Smooth muscle cell (in vitro differentiated cells): ENCODE results near the gene TBX6. TPM values are rescaled to one million over a fixed set of nuclear protein-coding genes. Genes with fewer than 3 reads are reported as not detected.

Source experiments
- DNase-seq: peaks from one replicate; lab custom pipeline; 2025; ENCODE audit not compliant: unreplicated experiment; lab: John Stamatoyannopoulos, UW
- H2AFZ ChIP-seq: fragments of 200-600 bp; sonication (generic); 2 replicates; pipeline ENCODE4 v1.6.0; 2016; ENCODE audit warnings: antibody characterized with exemption, low read depth, mild to moderate bottlenecking
- H3F3A ChIP-seq: fragments of 200-600 bp; sonication (generic); 2 replicates; pipeline ENCODE4 v1.6.0; 2017; ENCODE audit warnings: antibody characterized with exemption, low read depth
- H3K27ac ChIP-seq: fragments of 200-600 bp; sonication (generic); 2 replicates; pipeline ENCODE4 v1.5.1; 2016; ENCODE audit warnings: low read depth, mild to moderate bottlenecking
- H3K27me3 ChIP-seq: fragments of 200-600 bp; sonication (generic); 2 replicates; pipeline ENCODE4 v1.6.1; 2016; ENCODE audit warnings: low read depth, mild to moderate bottlenecking
- H3K36me3 ChIP-seq: fragments of 200-600 bp; sonication (generic); 2 replicates; pipeline ENCODE4 v1.5.1; 2016; ENCODE audit warnings: low read depth
- H3K4me1 ChIP-seq: fragments of 200-600 bp; sonication (generic); 2 replicates; pipeline ENCODE4 v1.5.1; 2016; ENCODE audit warnings: low read depth
- H3K4me2 ChIP-seq: fragments of 200-600 bp; sonication (generic); 2 replicates; pipeline ENCODE4 v1.6.0; 2016; ENCODE audit warnings: mild to moderate bottlenecking
- H3K4me3 ChIP-seq: fragments of 200-600 bp; sonication (generic); 2 replicates; pipeline ENCODE4 v1.5.1; 2016; ENCODE audit warnings: mild to moderate bottlenecking
- H3K79me2 ChIP-seq: fragments of 200-600 bp; sonication (generic); 2 replicates; pipeline ENCODE4 v1.6.0; 2016; ENCODE audit warnings: low read depth, mild to moderate bottlenecking
- H3K9ac ChIP-seq: fragments of 200-600 bp; sonication (generic); 2 replicates; pipeline ENCODE4 v1.6.0; 2016; ENCODE audit warnings: low read depth
- H3K9me3 ChIP-seq: fragments of 200-600 bp; sonication (generic); replicated peaks from 2 replicates; pipeline ENCODE4 v1.5.1; 2016; ENCODE audit warnings: low read depth
- H4K20me1 ChIP-seq: fragments of 200-600 bp; sonication (generic); 2 replicates; pipeline ENCODE4 v1.6.0; 2016; ENCODE audit warnings: low read depth
- CTCF ChIP-seq: fragments of 200-600 bp; sonication (generic); IDR thresholded peaks from 2 replicates; pipeline ENCODE4 v1.5.1; 2017; ENCODE audit warnings: borderline replicate concordance, mild to moderate bottlenecking, antibody characterized with exemption; ENCODE audit not compliant: insufficient read depth, poor library complexity, severe bottlenecking
- WGBS: methylation state at CpG from one replicate; pipeline ENCODE4 v1.1.7; 2016; ENCODE audit warnings: low lambda C conversion rate; 5-methylcytosine and 5-hydroxymethylcytosine counted together
- polyA plus RNA-seq: library from polyadenylated mRNA; unstranded; fragments of >200 nt; fragmentation: Nextera tagmentation; extraction: Ambion mirVana; gene quantifications from 2 replicates; pipeline ENCODE4 v1.2.1, GENCODE V29; 2016
- total RNA-seq: library from RNA; depleted of rRNA; stranded (reverse); fragments of >200 nt; gene quantifications from 2 replicates; pipeline ENCODE4 v1.2.3, GENCODE V29; 2014

Gene TBX6
- total and polyA plus RNA-seq, 2 experiments from 2014 or later: 0.13 to 1.6 TPM

GRCh38 chr16:30120340-30121105 lies 28.8 kb upstream of the TBX6 start:
- Histone ChIP-seq H3K4me3 (no peak overlapping the region), H2AFZ (no peak overlapping the region), H4K20me1 (no peaks in the 10 kb centered on the region), H3K36me3 (no peaks in the 10 kb centered on the region), H3K9me3 (no peaks in the 10 kb centered on the region), H3K79me2 (no peaks in the 10 kb centered on the region), H3K4me2 (no peak overlapping the region), H3K27ac (no peak overlapping the region), H3K27me3 (no peaks in the 10 kb centered on the region), H3K9ac (no peak overlapping the region), H3K4me1 (no peaks in the 10 kb centered on the region), H3F3A (peaks cover 14% of the 10 kb centered on the region)
- WGBS: 97% methylated on average over 3 of the region's 3 CpGs
- no peak for DNase-seq
- TF ChIP-seq CTCF: no peak

- H2AFZ ChIP-seq: no peak overlapping the region
- H3K27me3 ChIP-seq: no peaks in the 10 kb centered on the region
- WGBS: 98% methylated on average over 2 of the region's 2 CpGs
- H3F3A ChIP-seq: peaks cover 14% of the 10 kb centered on the region
- no peaks in the 10 kb centered on the region for H3K36me3 ChIP-seq
- H3K9ac ChIP-seq: no peak overlapping the region
- no peak for TF ChIP-seq CTCF
- H3K4me2 ChIP-seq: no peak overlapping the region
- no peak overlapping the region for H3K4me3 ChIP-seq
- H3K4me1 ChIP-seq: no peaks in the 10 kb centered on the region
- DNase-seq: no peak
- no peaks in the 10 kb centered on the region for H3K79me2 ChIP-seq
- no peaks in the 10 kb centered on the region for H4K20me1 ChIP-seq
- no peak overlapping the region for H3K27ac ChIP-seq
- no peaks in the 10 kb centered on the region for H3K9me3 ChIP-seq
Measured at GRCh38 chr16:30119428-30119827, 27.7 kb upstream of the TBX6 start.

GRCh38 chr16:30117768-30118167 lies 26.0 kb upstream of the TBX6 start:
- H2AFZ ChIP-seq: no peak overlapping the region
- 97% methylated on average over 10 of the region's 10 CpGs for WGBS
- peaks cover 17% of the 10 kb centered on the region for H3F3A ChIP-seq
- no peaks in the 10 kb centered on the region for H3K9me3 ChIP-seq
- H3K4me1 ChIP-seq: no peaks in the 10 kb centered on the region
- no peak overlapping the region for H3K27ac ChIP-seq
- H3K36me3 ChIP-seq: no peaks in the 10 kb centered on the region
- H4K20me1 ChIP-seq: peaks cover 8% of the 10 kb centered on the region
- no peak overlapping the region for H3K9ac ChIP-seq
- no peak for DNase-seq
- TF ChIP-seq CTCF: no peak
- H3K27me3 ChIP-seq: no peaks in the 10 kb centered on the region
- H3K4me3 ChIP-seq: no peak overlapping the region
- H3K79me2 ChIP-seq: no peaks in the 10 kb centered on the region
- no peak overlapping the region for H3K4me2 ChIP-seq
